K562 (cell line): ENCODE data around the gene ARID3B. TPM values are rescaled to one million over a fixed set of nuclear protein-coding genes. Genes with fewer than 3 reads are reported as not detected.

ENCODE experiments used
- JUN ChIP-seq, 2 experiments: sonication (generic) in 1 of 2; formaldehyde crosslinking in 1 of 2; IDR thresholded peaks; 2 replicates each; pipeline versions ENCODE4 v1.6.1 to v1.8.0; 2012 to 2022; ENCODE audit warnings: borderline replicate concordance in 2 of 2, mild to moderate bottlenecking in 2 of 2, improper control_type of control experiment in 1 of 2, low read depth in 1 of 2, low read length in 1 of 2, missing genetic modification reagents in 1 of 2
- ZNF146 ChIP-seq: IDR thresholded peaks from one replicate; pipeline ENCODE4 v1.6.1; 2018; ENCODE audit warnings: missing compliant biosample characterization; ENCODE audit not compliant: unreplicated experiment
- ZSCAN29 ChIP-seq: fragments of 450-650 bp; IDR thresholded peaks from 2 replicates; pipeline ENCODE4 v1.6.1; 2017
- polyA plus RNA-seq, 8 experiments: library from polyadenylated mRNA; depleted of rRNA in 4 of 8; stranded (reverse) in 5 of 8; unstranded in 3 of 8; fragments of >200 nt; fragmentation: Nextera tagmentation in 2 of 8; fragmentation: Illumina TruSeq in 1 of 8; extraction: Ambion mirVana in 2 of 8; extraction: Trizol in 1 of 8; gene quantifications; 2 replicates each; pipeline versions ENCODE4 v1.2.1 to v1.2.3, GENCODE V29; 2011 to 2014; ENCODE audit warnings: inconsistent platforms in 1 of 8, missing spikeins in 1 of 8
- total RNA-seq, 7 experiments: library from RNA; depleted of rRNA in 6 of 7; stranded (reverse); fragments of >200 nt in 6 of 7; fragmentation: Illumina TruSeq in 2 of 7; extraction: Trizol in 2 of 7; gene quantifications; 2 replicates each; pipeline versions ENCODE4 v1.2.1 to v1.2.3, GENCODE V29; 2011 to 2021; ENCODE audit warnings: low replicate concordance in 1 of 7
- TF ChIP-seq, protein P1 (sequence below), 2 experiments: fragments of 450-650 bp; IDR thresholded peaks; 2 replicates each; pipeline ENCODE4 v1.6.1; 2016; ENCODE audit warnings: mild to moderate bottlenecking in 2 of 2, borderline replicate concordance in 1 of 2, low read depth in 1 of 2, moderate library complexity in 1 of 2
- TF ChIP-seq, protein P2 (sequence below), 2 experiments: fragments of 450-650 bp in 1 of 2; sonication (generic) in 1 of 2; formaldehyde crosslinking in 1 of 2; IDR thresholded peaks in 1 of 2; conservative IDR thresholded peaks in 1 of 2; 2 replicates each; pipeline versions ENCODE4 v1.6.1 to v1.8.1; 2016 to 2023; ENCODE audit warnings: mild to moderate bottlenecking in 2 of 2, moderate library complexity in 2 of 2, inconsistent platforms in 1 of 2, missing genetic modification reagents in 1 of 2
- TF ChIP-seq, protein P3 (sequence below): fragments of 250-450 bp; sonication (Bioruptor Pico); IDR thresholded peaks from 2 replicates; pipeline ENCODE4 v1.4.0; 2020
- TF ChIP-seq, protein P4 (sequence below): IDR thresholded peaks from 3 replicates; pipeline ENCODE4 v1.6.1; 2011; ENCODE audit warnings: borderline replicate concordance, mild to moderate bottlenecking; ENCODE audit not compliant: insufficient read length, insufficient read depth

Gene ARID3B
- total and polyA plus RNA-seq, 9 of the 15 experiments (the other 6 are each of a cell fraction or from before 2014, with no cell fraction given): 0.32 to 15.1 (median 7.1) TPM

DNA sequence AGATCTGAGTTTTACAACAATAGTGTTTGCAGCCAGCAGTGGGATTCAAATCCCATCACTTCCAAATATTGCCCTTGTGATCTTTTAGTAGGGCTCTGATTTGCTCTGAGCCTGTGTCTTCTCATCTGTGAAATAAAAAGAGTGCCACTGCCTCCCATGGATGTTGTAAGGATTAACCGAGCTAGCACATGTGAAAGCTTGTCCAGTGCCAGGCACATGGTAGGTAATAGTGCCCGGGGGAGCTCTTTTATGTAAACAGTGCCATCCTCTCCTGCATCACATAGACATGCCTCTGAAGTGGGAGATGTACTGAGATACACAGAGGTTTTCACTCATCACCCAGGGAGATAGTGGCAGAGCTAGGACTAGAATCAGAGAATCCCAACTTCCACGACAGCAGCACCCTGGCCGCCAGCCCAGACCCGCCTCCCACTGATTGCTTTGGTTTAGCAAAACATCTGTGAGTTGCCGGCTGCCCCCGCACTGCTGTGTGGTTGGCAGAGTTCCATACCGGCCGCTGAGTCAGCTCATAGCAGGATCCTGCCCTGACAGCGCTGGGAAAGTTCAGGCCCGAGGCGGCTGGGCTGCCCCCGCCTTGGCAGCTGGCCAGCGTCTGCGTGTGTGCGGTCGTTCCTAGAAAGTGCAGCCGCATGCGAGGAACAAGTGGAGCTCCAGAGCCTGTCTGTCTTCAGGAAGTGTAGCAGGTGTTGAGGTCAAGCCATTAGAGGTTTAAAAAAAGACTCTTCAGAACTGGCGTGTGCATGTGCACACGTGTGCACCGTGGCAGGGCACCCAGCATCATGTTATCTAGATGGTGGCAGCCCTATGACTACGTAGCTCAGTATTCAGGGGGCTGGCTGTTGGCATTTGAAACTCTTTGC, 5.0 kb downstream of the ARID3B start (continued):
- TF ChIP-seq, protein P1, sequence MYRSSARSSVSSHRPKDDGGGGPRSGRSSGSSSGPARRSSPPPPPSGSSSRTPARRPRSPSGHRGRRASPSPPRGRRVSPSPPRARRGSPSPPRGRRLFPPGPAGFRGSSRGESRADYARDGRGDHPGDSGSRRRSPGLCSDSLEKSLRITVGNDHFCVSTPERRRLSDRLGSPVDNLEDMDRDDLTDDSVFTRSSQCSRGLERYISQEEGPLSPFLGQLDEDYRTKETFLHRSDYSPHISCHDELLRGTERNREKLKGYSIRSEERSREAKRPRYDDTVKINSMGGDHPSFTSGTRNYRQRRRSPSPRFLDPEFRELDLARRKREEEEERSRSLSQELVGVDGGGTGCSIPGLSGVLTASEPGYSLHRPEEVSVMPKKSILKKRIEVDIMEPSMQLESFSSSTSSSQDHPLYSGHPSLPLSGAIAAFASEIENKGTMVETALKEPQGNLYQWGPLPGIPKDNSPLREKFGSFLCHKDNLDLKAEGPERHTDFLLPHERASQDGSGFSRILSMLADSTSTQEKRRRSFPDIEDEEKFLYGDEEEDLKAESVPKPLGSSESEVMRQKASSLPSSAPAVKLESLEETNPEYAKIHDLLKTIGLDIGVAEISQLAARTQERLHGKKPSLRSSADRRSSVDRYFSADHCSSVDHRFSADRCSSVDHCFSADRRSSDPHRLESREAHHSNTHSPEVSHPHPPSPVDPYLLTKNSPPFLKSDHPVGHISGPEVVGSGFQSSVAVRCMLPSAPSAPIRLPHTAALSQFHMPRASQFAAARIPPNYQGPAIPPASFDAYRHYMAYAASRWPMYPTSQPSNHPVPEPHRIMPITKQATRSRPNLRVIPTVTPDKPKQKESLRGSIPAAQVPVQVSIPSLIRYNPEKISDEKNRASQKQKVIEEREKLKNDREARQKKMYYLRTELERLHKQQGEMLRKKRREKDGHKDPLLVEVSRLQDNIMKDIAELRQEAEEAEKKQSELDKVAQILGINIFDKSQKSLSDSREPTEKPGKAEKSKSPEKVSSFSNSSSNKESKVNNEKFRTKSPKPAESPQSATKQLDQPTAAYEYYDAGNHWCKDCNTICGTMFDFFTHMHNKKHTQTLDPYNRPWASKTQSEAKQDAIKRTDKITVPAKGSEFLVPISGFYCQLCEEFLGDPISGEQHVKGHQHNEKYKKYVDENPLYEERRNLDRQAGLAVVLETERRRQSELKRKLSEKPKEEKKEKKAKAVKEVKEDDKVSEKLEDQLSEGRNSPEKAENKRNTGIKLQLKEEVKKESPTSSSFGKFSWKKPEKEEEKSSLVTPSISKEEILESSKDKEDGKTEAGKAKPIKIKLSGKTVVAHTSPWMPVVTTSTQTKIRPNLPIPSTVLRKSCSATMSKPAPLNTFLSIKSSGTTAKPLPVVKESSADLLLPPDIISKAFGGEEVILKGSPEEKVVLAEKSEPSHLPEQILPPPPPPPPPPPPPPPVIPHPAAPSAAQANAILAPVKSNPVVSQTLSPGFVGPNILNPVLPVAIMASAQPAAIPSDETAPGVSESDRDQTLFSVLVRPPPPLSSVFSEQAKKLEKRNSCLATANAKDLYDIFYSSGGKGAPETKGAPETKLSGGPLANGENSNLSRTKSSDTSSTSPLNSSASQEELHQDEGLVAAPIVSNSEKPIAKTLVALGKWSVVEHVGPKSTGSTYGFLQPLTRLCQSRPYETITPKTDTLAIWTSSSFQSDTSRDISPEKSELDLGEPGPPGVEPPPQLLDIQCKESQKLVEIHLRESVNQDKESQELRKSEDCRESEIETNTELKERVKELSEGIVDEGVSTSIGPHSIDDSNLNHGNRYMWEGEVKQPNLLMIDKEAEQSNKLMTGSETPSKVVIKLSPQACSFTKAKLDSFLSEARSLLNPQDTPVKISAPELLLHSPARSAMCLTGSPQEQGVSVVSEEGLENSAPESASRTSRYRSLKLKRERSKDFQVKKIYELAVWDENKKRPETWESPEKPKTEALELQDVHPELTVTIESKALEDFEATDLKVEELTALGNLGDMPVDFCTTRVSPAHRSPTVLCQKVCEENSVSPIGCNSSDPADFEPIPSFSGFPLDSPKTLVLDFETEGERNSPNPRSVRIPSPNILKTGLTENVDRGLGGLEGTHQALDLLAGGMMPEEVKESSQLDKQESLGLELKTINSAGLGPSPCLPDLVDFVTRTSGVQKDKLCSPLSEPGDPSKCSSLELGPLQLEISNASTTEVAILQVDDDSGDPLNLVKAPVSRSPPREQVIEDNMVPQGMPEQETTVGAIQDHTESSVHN (IDR thresholded peaks at IDR 0.05; ENCODE audit: borderline replicate concordance in 1 of 2, low read depth in 1 of 2): peak in 1 of 2 experiments; percentile 100; a peak in 2 of 4 replicates
- TF ChIP-seq, protein P2, sequence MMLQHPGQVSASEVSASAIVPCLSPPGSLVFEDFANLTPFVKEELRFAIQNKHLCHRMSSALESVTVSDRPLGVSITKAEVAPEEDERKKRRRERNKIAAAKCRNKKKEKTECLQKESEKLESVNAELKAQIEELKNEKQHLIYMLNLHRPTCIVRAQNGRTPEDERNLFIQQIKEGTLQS (IDR thresholded peaks at IDR 0.05): peak; percentile 95
- TF ChIP-seq, protein P2 (CRISPR knock-in tag; conservative IDR thresholded peaks at IDR 0.05): peak; percentile 98
- TF ChIP-seq, protein P3, sequence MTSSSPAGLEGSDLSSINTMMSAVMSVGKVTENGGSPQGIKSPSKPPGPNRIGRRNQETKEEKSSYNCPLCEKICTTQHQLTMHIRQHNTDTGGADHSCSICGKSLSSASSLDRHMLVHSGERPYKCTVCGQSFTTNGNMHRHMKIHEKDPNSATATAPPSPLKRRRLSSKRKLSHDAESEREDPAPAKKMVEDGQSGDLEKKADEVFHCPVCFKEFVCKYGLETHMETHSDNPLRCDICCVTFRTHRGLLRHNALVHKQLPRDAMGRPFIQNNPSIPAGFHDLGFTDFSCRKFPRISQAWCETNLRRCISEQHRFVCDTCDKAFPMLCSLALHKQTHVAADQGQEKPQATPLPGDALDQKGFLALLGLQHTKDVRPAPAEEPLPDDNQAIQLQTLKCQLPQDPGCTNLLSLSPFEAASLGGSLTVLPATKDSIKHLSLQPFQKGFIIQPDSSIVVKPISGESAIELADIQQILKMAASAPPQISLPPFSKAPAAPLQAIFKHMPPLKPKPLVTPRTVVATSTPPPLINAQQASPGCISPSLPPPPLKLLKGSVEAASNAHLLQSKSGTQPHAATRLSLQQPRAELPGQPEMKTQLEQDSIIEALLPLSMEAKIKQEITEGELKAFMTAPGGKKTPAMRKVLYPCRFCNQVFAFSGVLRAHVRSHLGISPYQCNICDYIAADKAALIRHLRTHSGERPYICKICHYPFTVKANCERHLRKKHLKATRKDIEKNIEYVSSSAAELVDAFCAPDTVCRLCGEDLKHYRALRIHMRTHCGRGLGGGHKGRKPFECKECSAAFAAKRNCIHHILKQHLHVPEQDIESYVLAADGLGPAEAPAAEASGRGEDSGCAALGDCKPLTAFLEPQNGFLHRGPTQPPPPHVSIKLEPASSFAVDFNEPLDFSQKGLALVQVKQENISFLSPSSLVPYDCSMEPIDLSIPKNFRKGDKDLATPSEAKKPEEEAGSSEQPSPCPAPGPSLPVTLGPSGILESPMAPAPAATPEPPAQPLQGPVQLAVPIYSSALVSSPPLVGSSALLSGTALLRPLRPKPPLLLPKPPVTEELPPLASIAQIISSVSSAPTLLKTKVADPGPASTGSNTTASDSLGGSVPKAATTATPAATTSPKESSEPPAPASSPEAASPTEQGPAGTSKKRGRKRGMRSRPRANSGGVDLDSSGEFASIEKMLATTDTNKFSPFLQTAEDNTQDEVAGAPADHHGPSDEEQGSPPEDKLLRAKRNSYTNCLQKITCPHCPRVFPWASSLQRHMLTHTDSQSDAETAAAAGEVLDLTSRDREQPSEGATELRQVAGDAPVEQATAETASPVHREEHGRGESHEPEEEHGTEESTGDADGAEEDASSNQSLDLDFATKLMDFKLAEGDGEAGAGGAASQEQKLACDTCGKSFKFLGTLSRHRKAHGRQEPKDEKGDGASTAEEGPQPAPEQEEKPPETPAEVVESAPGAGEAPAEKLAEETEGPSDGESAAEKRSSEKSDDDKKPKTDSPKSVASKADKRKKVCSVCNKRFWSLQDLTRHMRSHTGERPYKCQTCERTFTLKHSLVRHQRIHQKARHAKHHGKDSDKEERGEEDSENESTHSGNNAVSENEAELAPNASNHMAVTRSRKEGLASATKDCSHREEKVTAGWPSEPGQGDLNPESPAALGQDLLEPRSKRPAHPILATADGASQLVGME (CRISPR knock-in tag): no peak
- TF ChIP-seq, protein P4, sequence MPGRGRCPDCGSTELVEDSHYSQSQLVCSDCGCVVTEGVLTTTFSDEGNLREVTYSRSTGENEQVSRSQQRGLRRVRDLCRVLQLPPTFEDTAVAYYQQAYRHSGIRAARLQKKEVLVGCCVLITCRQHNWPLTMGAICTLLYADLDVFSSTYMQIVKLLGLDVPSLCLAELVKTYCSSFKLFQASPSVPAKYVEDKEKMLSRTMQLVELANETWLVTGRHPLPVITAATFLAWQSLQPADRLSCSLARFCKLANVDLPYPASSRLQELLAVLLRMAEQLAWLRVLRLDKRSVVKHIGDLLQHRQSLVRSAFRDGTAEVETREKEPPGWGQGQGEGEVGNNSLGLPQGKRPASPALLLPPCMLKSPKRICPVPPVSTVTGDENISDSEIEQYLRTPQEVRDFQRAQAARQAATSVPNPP: no peak
- peak; percentile 90 for TF ChIP-seq JUN (IDR thresholded peaks at IDR 0.05; ENCODE audit: borderline replicate concordance, low read depth, low read length)
- TF ChIP-seq JUN (CRISPR knock-in tag; IDR thresholded peaks at IDR 0.05; ENCODE audit: borderline replicate concordance): no peak
- TF ChIP-seq ZNF146 (CRISPR knock-in tag): no peak
- no peak for TF ChIP-seq ZSCAN29
